D721Med (cell line): ENCODE measurements around the gene EXOC3L4.

Source experiments
- DNase-seq: peaks from one replicate; pipeline ENCODE4 v3.0.0; 2011; ENCODE audit warnings: low spot score; ENCODE audit not compliant: insufficient read length
- FAIRE-seq: peaks from 2 replicates; lab custom pipeline; 2011; peaks lifted over from hg19 to GRCh38; lab: Jason Lieb, UNC
- CTCF ChIP-seq: IDR thresholded peaks from 2 replicates; pipeline ENCODE4 v1.5.1; 2012; ENCODE audit warnings: mild to moderate bottlenecking, control low read depth; ENCODE audit not compliant: insufficient read depth; ENCODE audit errors: missing control alignments

The EXOC3L4 gene

GRCh38 chr14:103139132-103140025 is 44.9 kb downstream of the EXOC3L4 start:
- no peak for DNase-seq
- FAIRE-seq = no peak
- no peak for TF ChIP-seq CTCF

GRCh38 chr14:103140316-103141109 is 46.0 kb downstream of the EXOC3L4 start:
- no peak for DNase-seq
- no peak for TF ChIP-seq CTCF
- FAIRE-seq = no peak

GRCh38 chr14:103141117-103141796 is 46.7 kb downstream of the EXOC3L4 start:
- DNase-seq = peak; percentile 74
- FAIRE-seq = no peak

GRCh38 chr14:103142026-103142425 is 47.5 kb downstream of the EXOC3L4 start:
- no peak for TF ChIP-seq CTCF
- no peak for DNase-seq
- no peak for FAIRE-seq

More at GRCh38 chr14:103141117-103141796, 46.7 kb downstream of the EXOC3L4 start:
- TF ChIP-seq CTCF = peak; percentile 63

- DNase-seq (no peak), FAIRE-seq (no peak)
- no peak for TF ChIP-seq CTCF
Measured at GRCh38 chr14:103142721-103143302, 48.3 kb downstream of the EXOC3L4 start.

GRCh38 chr14:103143506-103143905 is 49.0 kb downstream of the EXOC3L4 start:
- DNase-seq = no peak
- no peak for FAIRE-seq
- TF ChIP-seq CTCF = no peak
